IPS-18c (cell line): Measurements from ENCODE around the gene SLC8A3.

Experiments
- H3K4me3 ChIP-seq: 2 replicates; pipeline ENCODE4 v1.7.0; 2013; ENCODE audit warnings: low read depth, mild to moderate bottlenecking, low read length, moderate library complexity; ENCODE audit not compliant: insufficient read depth
- H3K9me3 ChIP-seq: one replicate; pipeline ENCODE4 v1.6.1; 2013; ENCODE audit warnings: mild to moderate bottlenecking, low read length, moderate library complexity; ENCODE audit not compliant: control insufficient read depth, insufficient read depth

The SLC8A3 gene

GRCh38 chr14:70002589-70003346, 186.0 kb downstream of the SLC8A3 start:
- Histone ChIP-seq H3K4me3 (no peak overlapping the region), H3K9me3 (no peaks in the 10 kb centered on the region)

GRCh38 chr14:70000601-70001000, 188.2 kb downstream of the SLC8A3 start:
- H3K4me3 ChIP-seq: no peak overlapping the region

GRCh38 chr14:69999261-69999674, 189.5 kb downstream of the SLC8A3 start:
- H3K4me3 ChIP-seq: no peak overlapping the region
- H3K9me3 ChIP-seq: no peaks in the 10 kb centered on the region

More at GRCh38 chr14:70000601-70001000, 188.2 kb downstream of the SLC8A3 start:
- no peaks in the 10 kb centered on the region for H3K9me3 ChIP-seq

- Histone ChIP-seq H3K4me3 (no peak overlapping the region), H3K9me3 (no peaks in the 10 kb centered on the region)
Observed at GRCh38 chr14:69997849-69998248, 190.9 kb downstream of the SLC8A3 start.

GRCh38 chr14:69996216-69996615, 192.5 kb downstream of the SLC8A3 start:
- H3K4me3 ChIP-seq: no peak overlapping the region
- H3K9me3 ChIP-seq: no peaks in the 10 kb centered on the region
